ENCODE results near the gene DLX1. TPM values are rescaled to one million over a fixed set of nuclear protein-coding genes. Genes with fewer than 3 reads are reported as not detected.
A peak's percentile ranks its signal among the peaks of the same experiment; 100 is the strongest.

Gene DLX1
- polyA plus RNA-seq, 3 donors, result 0.05 TPM; not detected in 2

DNA sequence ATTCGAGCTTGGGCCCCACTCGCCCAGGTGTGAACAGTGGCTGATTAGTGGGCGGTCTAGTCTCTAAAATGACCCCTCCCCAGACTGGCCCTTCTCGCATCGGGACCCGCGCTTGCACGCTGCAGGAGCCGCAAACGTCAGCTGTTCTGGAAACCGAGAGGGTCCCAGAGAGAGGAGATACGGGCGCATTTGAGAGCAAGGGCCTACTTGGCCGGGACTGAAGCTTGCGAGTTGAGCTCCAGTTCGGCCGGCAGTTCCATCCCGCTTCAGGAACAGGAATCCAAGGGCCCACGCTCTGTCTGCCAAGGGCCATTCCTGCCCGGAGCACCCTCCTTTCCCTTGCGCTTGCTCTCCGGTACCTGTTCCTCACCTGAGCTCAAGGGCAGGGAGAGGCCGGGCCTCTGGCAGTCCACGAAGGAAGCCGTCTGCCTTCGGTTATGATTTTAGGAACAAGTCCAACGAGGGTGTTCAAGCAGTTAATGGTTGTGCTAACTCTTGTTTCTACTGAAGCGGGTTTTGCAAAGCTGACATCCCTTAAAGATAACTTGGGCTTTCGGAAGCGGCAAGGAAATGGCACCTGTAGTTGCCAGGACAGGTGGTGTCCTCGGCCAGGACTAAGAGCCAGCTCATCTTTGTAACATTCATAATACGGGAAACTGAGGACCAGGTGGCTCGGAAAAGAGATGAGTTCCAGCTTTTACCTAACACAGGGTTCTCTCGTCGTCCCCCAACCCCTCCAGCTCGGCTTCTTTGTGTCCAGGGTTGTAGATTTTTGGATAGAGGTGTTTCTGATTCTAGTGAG lies 3.9 kb upstream of the DLX1 start:
- Histone ChIP-seq H3K4me1 (ENCODE audit: control insufficient read depth in 1 of 2, insufficient read depth in 2 of 2, low read length in 2 of 2) (peaks cover 60 to 62% of the 10 kb centered on the region in 2 donors), H3K27me3 (ENCODE audit: control insufficient read depth in 2 of 2, insufficient read depth in 2 of 2, low read length in 2 of 2) (peaks cover 67 to 92% of the 10 kb centered on the region in 2 donors), H3K79me2 (ENCODE audit: insufficient read depth, low read length) (no peaks in the 10 kb centered on the region), H3K9ac (ENCODE audit: insufficient read depth, low read length, poor library complexity, severe bottlenecking) (no peak overlapping the region), H3K36me3 (replicated peaks in 1 of 2; ENCODE audit: control insufficient read depth in 1 of 2, insufficient read depth in 2 of 2, low read length in 2 of 2) (no peaks in the 10 kb centered on the region), H4K20me1 (ENCODE audit: insufficient read depth, low read length) (peaks cover 10% of the 10 kb centered on the region), H3K4me2 (replicated peaks; ENCODE audit: extremely low read depth, low read length, poor library complexity, severe bottlenecking) (no peak overlapping the region), H2AFZ (ENCODE audit: insufficient read depth, low read depth, low read length, poor library complexity, severe bottlenecking) (no peak overlapping the region), H3K4me3 (replicated peaks in 1 of 3; ENCODE audit: low read depth in 2 of 3, low read length in 3 of 3) (no peak overlapping the region), H3K27ac (ENCODE audit: low read depth in 1 of 2, low read length in 2 of 2) (no peak overlapping the region), H3K9me3 (replicated peaks in 1 of 2; ENCODE audit: control insufficient read depth in 1 of 2, insufficient read depth in 1 of 2, low read length in 2 of 2) (peaks cover 13 to 47% of the 10 kb centered on the region in 2 donors)
- WGBS (ENCODE audit: insufficient coverage), result 10% methylated on average over 28 of the region's 36 CpGs
- Mint-ChIP-seq H3K9me3 (peaks cover 0 to 58% (median 37%) of the 10 kb centered on the region in 7 donors), H3K27me3 (ENCODE audit: low read depth in 3 of 3) (peaks cover 83 to 89% (median 83%) of the 10 kb centered on the region in 3 donors), H3K4me3 (peak overlapping the region in 1 of 2 donors; percentile 96), H3K36me3 (peaks cover 13 to 19% of the 10 kb centered on the region in 2 donors), H3K27ac (no peak overlapping the region), H3K4me1 (peaks cover 60% of the 10 kb centered on the region)
- TF ChIP-seq, protein P1, sequence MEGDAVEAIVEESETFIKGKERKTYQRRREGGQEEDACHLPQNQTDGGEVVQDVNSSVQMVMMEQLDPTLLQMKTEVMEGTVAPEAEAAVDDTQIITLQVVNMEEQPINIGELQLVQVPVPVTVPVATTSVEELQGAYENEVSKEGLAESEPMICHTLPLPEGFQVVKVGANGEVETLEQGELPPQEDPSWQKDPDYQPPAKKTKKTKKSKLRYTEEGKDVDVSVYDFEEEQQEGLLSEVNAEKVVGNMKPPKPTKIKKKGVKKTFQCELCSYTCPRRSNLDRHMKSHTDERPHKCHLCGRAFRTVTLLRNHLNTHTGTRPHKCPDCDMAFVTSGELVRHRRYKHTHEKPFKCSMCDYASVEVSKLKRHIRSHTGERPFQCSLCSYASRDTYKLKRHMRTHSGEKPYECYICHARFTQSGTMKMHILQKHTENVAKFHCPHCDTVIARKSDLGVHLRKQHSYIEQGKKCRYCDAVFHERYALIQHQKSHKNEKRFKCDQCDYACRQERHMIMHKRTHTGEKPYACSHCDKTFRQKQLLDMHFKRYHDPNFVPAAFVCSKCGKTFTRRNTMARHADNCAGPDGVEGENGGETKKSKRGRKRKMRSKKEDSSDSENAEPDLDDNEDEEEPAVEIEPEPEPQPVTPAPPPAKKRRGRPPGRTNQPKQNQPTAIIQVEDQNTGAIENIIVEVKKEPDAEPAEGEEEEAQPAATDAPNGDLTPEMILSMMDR (IDR thresholded peaks at IDR 0.05), result no peak
- DNase-seq, result no peak
- intact Hi-C loops (cut with micrococcal nuclease), result loop anchor here in 1 of 2 donors (2.0 kb wide), 1 partner anchor 13 kb away; no protein-coding TSS in a partner anchor

DNA sequence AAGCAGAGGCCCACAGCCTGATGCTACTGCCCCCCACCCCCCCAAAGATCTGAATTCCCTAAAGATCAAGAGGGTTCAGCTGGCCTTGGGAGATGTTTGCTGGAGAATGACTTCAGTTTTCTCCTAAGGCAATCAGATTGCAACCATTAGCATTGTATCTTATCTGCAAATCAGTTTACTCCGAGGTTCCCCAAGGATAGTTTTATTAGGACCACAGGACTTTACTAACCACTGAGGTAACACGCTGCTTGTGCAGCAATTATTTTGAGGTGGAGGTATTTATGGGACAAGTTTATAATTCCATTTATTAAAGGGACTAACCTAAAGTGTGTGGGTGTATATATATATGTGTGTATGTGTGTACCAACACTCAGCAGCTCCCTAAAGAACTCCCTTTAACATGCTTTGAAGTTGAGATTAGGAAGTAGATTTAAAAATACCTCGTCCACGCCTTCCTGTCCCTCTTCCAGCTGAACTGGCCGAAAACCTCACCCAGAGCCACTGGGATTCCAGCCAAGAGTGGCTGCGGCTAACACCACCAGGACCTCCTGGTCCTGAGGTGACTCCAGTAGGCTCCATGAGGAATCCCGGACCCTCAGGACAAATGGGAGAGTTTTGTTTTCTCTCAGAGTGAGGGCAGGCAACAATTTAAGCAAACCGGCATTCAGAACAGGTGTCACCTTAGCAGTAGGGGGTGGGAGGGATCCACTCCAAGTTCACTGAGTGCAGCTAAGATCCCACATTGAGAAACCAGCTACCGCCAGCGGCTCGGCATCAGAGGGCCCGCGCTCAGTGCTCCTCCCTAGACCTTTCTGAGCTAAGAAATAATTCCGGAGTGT lies 3.0 kb upstream of the DLX1 start:
- Histone ChIP-seq H3K4me3 (replicated peaks in 1 of 3; ENCODE audit: low read depth in 2 of 3, low read length in 3 of 3) (no peak overlapping the region), H3K27me3 (ENCODE audit: control insufficient read depth in 2 of 2, insufficient read depth in 2 of 2, low read length in 2 of 2) (peaks cover 74 to 96% of the 10 kb centered on the region in 2 donors), H3K9me3 (replicated peaks in 1 of 2; ENCODE audit: control insufficient read depth in 1 of 2, insufficient read depth in 1 of 2, low read length in 2 of 2) (peaks cover 20 to 56% of the 10 kb centered on the region in 2 donors), H3K4me2 (replicated peaks; ENCODE audit: extremely low read depth, low read length, poor library complexity, severe bottlenecking) (no peak overlapping the region), H3K79me2 (ENCODE audit: insufficient read depth, low read length) (no peaks in the 10 kb centered on the region), H4K20me1 (ENCODE audit: insufficient read depth, low read length) (peaks cover 16% of the 10 kb centered on the region), H2AFZ (ENCODE audit: insufficient read depth, low read depth, low read length, poor library complexity, severe bottlenecking) (no peak overlapping the region), H3K27ac (ENCODE audit: low read depth in 1 of 2, low read length in 2 of 2) (no peak overlapping the region), H3K36me3 (replicated peaks in 1 of 2; ENCODE audit: control insufficient read depth in 1 of 2, insufficient read depth in 2 of 2, low read length in 2 of 2) (no peaks in the 10 kb centered on the region), H3K4me1 (ENCODE audit: control insufficient read depth in 1 of 2, insufficient read depth in 2 of 2, low read length in 2 of 2) (peaks cover 69 to 71% of the 10 kb centered on the region in 2 donors), H3K9ac (ENCODE audit: insufficient read depth, low read length, poor library complexity, severe bottlenecking) (no peak overlapping the region)
- Mint-ChIP-seq H3K27me3 (ENCODE audit: low read depth in 3 of 3) (peaks cover 91 to 93% (median 92%) of the 10 kb centered on the region in 3 donors), H3K4me3 (peak overlapping the region in 1 of 2 donors; percentile 91), H3K27ac (no peak overlapping the region), H3K9me3 (peaks cover 0 to 67% (median 42%) of the 10 kb centered on the region in 7 donors), H3K4me1 (peaks cover 69% of the 10 kb centered on the region), H3K36me3 (peaks cover 13 to 25% of the 10 kb centered on the region in 2 donors)
- TF ChIP-seq, protein P1 (IDR thresholded peaks at IDR 0.05), result no peak
- 10% methylated on average over 6 of the region's 14 CpGs for WGBS (ENCODE audit: insufficient coverage)
- intact Hi-C loops (cut with micrococcal nuclease), result no loop called here
- no peak for DNase-seq
